Hematopoietic multipotent progenitor cell treated with erythropoietin and hydrocortisone succinate and interleukin-3 and kit ligand, for 4 days (in vitro differentiated cells): ENCODE results near the gene MET.

Experiments used
- DNase-seq: peaks from one replicate; pipeline ENCODE4 v3.0.0-alpha.2; 2015

MET gene

GRCh38 chr7:116787881-116788280, 115.9 kb downstream of the MET start:
- no peak for DNase-seq

DNA sequence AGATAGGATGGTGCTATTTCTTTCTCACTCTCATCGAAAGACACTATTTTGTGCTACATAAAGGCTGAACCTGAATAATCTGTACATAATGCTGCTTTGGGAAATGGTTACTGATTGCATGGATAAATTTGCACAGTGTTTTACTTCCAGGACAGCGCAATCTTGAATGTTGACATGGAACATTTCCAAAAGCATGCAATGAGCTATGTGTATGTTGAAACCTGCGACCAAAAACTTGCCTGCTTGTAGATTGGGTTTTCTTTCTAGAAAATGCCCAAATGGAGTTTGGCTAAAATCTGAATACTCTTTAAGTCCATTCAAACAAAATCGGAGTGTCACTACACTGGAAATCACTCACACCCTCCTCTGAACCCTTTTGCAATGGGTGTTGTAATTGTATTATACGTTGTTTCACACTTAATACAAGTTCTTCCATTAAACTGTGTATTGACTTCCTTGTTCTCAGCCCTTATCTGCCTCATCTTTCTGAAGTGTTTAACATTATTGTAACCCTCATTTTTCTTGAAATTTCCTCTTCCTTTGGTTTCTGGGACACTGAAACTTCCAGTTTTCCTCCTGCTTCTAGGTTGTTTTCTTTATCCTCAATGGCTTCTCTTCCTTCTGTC, 116.7 kb downstream of the MET start:
- DNase-seq, result peak; percentile 10

DNA sequence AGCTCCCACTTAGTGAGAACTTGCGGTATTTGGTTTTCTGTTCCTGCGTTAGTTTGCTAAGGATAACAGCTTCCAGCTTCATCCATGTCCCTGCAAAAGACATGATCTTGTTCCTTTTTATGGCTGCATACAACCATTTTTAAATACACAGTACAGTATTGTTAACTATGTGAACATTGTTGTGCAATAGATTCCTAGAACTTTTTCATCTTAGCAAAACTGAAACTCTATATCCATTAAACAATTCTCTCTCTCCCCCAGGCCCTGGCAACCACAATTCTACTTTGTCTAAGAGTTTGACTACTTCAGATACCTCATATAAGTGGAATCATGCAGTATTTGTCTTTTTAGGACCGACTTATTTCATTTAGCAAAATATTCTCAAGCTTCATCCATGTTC, 118.0 kb downstream of the MET start:
- no peak for DNase-seq

DNA sequence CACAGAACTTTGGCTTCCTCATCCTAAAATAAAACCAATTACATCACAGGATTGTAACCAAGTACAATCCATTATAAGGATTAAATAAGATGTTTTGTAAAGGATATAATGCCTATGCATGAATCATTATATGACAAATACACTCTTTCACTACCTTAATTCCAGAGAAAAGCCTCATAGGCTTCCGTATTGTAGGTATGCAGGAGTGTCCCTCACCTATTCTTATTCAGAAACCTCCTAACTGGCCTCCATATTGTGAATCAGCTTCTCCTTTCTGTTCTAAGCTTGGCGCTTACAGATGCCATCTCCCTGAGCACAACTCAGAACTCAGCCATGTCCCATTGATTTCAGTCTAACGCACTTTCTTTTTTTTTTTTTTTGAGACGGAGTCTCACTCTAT, 120.8 kb downstream of the MET start:
- DNase-seq, result no peak

DNA sequence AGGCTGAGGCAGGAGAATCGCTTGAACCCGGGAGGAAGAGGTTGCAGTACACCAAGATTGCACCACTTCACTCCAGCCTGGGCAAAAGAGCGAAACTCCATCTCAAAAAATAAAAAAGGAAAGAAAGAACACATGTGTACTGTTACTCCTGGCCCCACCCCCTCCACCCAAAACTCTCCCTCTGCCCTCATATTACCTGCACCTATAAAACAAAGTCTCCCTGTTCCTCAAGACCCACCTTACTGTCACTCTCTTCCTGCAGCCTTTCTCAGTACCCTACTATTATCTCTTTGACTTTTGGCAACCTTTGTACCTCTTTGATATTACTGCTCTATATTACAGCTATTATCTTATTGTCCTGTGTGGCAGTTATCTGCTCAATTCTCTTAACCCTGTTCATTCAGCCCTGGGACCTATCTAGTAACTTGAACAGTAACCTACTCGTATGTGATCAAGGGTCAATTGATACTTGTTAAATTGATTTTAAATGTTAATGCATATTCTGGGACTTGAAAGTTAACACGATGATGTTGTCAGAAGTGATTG, 121.9 kb downstream of the MET start:
- no peak for DNase-seq

DNA sequence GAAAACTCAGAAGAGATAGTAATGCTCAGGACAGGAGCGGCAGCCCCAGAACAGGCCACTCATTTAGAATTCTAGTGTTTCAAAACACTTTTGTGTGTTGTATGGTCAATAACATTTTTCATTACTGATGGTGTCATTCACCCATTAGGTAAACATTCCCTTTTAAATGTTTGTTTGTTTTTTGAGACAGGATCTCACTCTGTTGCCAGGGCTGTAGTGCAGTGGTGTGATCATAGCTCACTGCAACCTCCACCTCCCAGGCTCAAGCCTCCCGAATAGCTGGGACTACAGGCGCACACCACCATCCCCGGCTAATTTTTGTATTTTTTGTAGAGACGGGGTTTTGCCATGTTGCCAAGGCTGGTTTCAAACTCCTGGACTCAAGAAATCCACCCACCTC, 124.5 kb downstream of the MET start:
- no peak for DNase-seq

DNA sequence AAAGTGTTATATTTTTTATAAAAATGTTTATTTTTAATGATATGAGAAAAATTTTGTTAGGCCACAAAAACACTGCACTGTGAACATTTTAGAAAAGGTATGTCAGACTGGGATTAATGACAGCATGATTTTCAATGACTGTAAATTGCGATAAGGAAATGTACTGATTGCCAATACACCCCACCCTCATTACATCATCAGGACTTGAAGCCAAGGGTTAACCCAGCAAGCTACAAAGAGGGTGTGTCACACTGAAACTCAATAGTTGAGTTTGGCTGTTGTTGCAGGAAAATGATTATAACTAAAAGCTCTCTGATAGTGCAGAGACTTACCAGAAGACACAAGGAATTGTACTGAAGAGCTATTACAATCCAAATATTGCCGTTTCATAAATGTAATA, 125.6 kb downstream of the MET start:
- no peak for DNase-seq

DNA sequence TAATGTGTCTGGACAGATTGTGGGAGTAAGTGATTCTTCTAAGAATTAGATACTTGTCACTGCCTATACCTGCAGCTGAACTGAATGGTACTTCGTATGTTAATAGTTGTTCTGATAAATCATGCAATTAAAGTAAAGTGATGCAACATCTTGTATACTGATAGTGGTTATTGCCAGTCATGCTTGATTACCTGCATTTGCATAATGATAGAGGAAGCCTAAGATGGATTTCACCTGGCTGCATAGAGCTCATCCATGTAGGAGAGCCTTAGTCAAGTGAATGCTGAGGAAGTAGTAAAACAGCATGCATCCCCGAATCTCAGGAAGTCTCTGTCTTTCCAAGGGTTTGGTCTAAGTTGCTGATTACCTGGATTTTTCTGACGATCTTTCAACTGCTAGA, 126.2 kb downstream of the MET start:
- DNase-seq, result no peak

DNA sequence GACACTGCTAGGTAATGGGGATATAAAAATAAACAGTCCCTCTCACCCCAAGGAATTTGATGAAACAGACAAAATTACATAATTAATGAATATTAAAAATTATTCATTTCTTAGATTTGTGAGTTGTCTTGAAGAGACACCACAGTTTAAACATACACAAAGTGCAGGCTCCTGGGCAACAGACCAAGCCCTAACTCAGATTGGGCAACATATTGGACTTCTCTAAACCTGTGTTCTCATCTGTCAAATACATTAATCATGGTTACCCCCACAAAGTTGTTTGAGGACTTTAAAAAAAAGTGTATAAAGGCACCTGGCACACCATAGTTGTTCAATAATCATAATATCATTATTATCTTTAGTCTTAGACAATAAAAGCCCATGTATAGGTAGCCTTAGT, 127.9 kb downstream of the MET start:
- DNase-seq, result peak; percentile 44

DNA sequence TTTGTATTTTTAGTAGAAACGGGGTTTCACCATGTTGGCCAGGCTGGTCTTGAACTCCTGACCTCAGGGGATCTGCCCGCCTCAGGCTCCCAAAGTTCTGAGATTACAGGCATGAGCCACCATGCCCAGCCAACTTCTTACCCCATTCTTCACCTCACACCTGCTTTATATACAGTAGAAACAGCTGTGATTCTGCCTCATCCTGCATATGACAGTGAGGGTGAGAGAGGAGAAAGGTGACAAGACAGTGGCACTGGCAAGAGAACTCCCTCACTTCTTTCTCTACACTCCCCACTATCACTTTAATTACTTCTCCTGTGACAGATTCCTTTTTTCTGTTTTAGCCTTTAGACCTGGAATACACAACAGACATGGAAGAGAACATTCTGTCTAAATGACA, 128.6 kb downstream of the MET start:
- DNase-seq, result no peak

DNA sequence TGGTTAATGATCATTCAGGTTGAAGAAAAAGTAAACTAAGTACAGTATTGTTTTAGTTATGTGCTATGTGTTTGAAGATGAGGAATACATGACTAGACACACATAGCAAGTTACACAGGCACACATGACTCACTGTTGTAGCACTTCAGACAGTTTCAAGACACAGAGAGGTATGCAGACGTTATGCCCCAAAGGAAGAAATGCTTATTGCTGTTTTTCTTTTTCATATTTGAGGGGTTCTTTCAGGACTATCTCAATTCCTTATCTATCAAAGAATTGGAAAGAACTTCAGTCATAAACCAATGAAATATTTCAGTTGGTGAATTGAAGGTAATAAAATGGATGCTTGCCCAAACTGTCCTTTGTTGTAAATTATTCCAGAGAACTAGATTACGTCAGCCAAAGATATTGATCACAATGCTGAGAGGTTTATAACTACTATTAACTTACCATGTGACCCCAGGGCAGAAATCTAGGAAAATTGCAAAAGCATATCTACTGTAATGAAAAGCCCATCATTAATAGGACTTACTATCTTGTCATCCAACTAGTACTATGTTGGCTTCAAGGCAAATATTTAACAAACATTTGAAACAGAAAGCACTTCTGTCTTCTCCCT, 129.2 kb downstream of the MET start:
- no peak for DNase-seq

GRCh38 chr7:116802144-116802745, 130.2 kb downstream of the MET start:
- no peak for DNase-seq

DNA sequence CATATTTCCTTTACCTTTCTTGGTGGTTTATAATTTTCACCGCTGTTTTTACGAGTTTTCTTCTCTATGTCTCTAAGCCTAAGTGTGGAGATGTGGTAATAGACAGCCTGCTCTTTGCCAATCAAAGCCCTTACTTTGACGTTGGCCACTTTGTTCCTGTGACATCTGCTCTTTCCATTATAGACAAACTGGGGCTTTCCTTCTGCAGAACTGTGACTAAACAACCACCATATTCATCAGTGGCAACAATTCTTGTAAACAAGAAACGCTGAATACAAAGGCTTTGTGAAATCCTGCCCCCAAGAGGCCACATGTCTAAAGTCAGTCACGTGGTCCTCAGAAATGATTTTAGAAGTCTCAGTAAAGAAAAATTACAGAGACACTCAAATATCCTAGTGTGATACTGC, 130.8 kb downstream of the MET start:
- peak; percentile 76 for DNase-seq

GRCh38 chr7:116804471-116804870, 132.5 kb downstream of the MET start:
- no peak for DNase-seq

DNA sequence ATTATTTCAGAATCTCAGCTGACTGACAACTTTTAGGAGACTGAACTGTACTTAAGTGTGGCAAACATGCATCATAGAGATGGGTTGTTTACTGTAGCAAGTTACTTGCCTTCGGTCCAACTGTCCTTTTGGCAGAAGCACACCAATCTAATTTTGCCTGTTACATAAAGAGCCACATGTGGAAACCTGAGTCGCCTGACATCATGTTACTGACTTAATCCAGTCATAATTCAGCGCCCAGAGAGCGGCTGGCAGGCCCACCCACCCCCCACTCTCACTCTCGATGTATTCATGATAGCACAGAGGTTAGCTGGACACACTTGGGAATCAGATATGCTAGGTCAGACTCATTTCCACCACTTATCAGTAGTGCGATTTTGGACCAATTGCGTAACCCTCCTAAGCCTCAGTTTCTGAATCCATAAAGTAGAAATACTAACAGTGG, 133.1 kb downstream of the MET start:
- DNase-seq, result peak; percentile 10

GRCh38 chr7:116806046-116806944, 134.3 kb downstream of the MET start:
- no peak for DNase-seq

- DNase-seq, result no peak
These were observed 135.1 kb downstream of the MET start for GRCh38 chr7:116807011-116807560.

DNA sequence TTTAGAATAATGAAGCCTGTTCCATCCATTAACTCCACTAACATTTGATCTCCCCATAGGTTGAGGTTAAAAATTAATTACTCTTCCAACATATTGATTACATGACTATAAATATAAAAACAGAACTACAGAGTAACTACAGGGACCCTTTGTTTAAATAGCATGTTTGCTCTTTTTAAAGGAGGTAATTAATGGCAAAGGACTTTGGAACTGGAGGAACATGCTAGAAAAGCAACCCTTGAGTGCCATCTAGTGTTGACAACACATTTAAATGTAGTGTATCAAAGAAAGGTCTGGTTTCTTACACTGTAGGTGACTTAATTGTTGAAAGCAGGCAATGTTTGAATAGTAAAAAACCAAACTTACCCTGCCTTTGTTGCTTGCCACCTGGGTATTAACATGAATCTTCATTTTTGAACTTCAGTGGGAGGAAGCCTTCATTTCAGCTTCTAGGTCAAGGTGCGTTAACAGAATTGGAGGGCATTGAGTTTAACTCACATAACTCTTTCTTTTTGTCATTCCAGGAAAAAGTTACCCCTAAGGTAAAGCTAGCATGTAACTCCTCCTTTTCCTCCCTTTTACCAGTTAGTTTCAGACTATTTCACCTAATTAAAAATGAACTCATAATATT, 137.8 kb downstream of the MET start:
- DNase-seq, result peak; percentile 86

DNA sequence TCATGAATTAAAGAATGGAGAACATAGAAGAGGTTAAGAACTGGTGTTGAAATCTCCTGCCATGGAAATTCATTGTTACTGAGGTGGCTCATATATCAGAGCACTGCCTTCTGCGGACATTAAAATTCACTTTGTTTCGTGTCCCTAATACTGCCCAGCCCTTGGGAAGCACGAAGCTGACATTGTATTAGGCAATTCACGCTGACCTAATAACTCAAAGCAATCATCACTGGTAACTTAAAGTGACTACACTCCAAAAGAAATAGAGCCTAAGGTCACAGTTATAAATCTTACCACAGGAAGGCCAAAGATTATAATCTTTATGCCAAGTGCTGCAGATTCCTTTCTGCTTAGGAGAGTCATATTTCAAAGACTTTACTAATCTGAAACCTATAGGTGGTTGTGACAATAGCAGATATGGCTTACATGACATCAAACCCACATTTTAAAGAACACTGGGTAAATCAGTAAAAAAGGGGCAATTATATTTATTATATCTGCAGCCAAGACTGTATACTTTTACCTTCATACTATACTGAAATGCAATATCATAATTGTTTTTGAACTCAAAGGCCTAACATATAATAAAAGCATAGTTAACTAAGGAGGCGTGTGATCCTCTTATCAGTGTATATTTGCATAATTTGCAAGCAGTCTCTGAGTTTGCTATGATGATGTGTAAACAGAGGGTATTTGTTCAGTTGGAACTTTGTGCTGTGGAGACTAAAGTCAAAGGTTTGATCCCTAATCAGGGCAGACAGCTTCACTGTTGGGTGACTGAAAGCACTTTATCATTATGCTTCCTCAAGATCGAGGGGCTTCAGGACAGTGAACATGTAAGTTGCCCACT, 138.5 kb downstream of the MET start:
- no peak for DNase-seq

DNA sequence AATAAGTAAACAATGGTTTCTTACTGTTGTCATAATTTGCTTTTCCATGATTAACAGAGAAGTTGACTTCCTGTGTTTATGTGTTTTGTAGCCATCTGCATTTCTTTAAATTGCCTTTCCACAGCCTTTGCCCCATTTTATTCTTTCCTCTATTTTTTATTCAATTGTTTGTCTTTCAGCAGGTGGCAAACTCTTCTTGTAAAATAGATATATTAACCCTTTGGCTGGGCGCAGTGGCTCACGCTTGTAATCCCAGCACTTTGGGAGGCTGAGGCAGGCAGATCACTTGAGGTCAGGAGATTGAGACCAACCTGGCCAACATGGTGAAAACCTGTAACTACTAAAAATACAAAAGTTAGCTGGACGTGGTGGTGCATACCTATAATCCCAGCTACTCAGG, 139.8 kb downstream of the MET start:
- no peak for DNase-seq

DNA sequence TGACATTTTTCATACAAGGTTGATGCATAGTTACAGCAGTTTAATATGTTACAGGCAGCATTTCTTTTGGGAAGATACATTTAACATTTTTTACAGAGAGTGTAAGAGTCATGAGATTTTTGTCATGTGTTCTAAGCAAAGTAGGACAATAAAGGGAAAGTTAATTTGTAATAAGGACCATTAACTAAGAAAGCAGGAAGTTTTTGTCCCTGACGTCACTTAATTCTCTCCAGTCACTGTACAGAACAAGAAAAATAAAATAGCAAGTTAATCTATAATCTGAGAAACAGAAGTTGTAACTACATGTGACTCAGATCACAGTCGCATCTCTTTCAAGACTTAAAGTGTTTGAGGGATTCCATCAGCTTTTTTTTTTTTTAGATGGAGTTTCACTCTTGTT, 140.9 kb downstream of the MET start:
- no peak for DNase-seq
